Activated T-cell treated with anti-CD3 and anti-CD28 coated beads, Interleukin-2, amount 50 U/mL, for 48 hours (primary cell): ENCODE data around the gene HDGFL1.

Source experiments
- DNase-seq, 2 experiments: peaks; one replicate each; pipeline ENCODE4 v3.0.0-alpha.2; 2020

HDGFL1 gene

DNA sequence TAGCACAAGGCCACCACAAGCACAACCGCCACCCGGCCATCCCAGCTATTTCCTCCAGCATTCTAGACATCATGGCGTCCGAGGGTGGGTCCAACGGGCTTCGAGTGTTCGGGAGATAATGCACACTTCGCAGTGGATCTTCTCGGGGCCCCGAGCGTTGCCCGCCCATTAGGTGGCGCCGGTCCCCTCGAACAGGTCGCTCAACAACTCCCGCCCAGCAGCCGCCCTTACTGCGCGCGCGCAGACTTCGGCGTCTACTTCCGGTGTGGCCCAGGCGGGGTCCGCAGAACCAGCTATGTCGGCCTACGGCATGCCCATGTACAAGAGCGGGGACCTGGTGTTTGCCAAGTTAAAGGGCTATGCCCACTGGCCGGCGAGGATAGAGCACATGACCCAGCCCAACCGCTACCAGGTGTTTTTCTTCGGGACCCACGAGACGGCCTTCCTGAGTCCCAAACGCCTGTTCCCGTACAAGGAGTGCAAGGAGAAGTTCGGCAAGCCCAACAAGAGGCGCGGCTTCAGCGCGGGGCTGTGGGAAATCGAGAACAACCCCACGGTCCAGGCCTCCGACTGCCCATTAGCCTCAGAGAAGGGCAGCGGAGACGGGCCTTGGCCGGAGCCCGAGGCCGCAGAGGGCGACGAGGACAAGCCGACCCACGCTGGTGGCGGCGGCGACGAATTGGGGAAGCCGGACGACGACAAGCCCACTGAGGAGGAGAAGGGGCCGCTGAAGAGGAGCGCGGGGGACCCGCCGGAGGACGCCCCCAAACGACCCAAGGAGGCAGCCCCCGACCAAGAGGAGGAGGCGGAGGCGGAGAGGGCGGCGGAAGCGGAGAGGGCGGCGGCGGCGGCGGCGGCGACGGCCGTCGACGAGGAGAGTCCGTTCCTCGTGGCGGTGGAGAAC lies at the start of gene HDGFL1:
Gene HDGFL1 (plus strand): TSS at position 286 of the 904 bp plus-strand sequence. CDS start 10 bp downstream, at position 296.
- no peak for DNase-seq

DNA sequence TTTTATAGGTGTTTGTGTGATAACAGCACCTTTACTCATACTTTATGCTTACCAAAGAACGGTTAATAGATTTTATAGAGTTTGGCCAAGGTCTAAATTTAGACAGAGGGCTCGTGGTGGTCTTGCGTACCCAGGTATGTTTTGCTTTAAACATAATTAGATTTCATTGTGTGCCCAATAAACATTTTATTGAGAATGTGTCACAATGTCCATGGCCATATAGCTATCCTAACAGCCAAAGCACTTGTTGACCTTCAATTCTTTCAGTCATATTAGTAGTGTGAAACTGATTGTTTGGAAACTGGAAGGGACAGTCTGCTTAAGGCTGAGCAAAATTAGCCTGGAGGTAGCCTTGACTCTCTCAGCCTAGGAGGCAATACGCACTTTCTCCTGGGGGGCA lies 48.3 kb upstream of the HDGFL1 start:
- DNase-seq = no peak

DNA sequence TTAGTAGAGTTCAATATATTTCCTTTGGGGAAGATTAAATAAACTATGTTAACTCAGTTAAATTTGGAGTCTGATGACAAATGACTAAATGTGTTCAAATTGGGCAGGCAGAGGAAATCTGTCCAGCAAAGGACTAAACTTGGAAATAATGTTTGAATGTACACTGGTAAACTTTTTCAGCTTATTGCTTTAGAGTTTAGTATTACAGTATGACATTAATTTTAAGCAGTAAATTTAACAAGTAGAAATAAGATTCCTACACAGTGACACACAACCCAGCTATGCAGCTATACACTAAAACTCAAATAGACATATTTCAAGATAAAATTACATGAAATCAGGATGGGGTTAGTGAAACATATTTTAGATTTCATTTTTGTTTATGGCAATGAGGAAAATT lies 42.6 kb upstream of the HDGFL1 start:
- DNase-seq = no peak

DNA sequence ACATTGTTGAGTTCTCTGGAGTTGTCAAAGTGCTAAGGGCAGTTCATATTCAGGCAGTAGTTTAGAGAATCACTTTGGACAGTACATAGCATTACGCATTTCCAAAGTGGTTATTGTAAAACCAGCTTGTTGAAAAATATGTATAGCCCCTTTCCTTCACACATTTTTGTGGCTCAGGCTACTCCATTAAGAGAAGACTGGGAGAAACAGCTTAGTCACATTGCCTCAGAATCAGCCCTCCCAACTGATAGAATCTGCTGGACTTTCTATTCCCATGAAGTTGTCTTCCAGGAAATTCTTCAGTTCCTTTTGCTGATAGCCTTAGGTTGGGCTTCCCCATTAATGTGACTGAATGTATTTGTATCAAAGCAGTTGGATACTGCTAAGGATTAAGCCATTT lies 39.5 kb upstream of the HDGFL1 start:
- DNase-seq = no peak

- DNase-seq = no peak
These were observed 38.9 kb upstream of the HDGFL1 start for GRCh38 chr6:22530506-22530905.

DNA sequence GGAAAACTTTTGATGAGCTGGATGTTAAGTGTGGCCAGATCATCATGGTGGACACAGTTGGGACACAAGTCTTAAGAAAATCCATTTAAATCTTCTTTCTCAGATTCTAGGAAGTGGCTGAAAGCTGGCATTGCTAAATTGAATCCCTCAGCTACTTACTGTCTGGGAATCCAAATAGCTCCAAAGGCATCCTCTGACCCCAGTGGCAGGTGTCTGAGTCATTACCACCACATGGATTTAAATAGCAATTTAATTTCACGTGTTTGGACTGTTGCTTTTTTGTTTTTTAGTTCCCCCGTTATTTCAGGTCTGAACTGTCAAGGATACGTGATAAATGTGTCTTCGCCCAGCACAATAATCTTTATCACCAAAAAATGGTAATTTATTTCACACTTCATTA lies 33.2 kb upstream of the HDGFL1 start:
- no peak for DNase-seq

DNA sequence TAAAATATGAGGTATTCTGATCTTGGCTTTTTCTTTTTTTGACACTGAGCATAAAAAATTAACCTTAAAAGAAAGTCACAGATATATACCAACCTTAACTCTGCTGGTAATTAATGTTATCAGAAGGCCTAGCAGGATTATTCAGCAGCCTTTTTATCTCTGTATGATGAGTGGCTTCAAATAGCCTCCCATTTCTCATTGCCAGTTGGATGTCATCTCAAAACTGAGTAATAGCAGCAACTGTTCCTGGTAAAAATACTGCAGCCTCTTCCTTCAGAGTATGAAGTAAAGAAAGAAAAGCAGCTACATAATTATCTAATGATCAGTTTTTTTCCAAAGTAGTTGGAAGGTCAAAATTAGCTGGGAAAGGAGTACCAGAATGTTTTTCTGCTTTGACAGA lies 24.9 kb upstream of the HDGFL1 start:
- no peak for DNase-seq

- no peak for DNase-seq
These were observed 24.3 kb upstream of the HDGFL1 start for GRCh38 chr6:22545051-22545450.

- no peak for DNase-seq
These were observed 23.1 kb upstream of the HDGFL1 start for GRCh38 chr6:22546236-22546635.

GRCh38 chr6:22550971-22551670 lies 18.2 kb upstream of the HDGFL1 start:
- DNase-seq = no peak

DNA sequence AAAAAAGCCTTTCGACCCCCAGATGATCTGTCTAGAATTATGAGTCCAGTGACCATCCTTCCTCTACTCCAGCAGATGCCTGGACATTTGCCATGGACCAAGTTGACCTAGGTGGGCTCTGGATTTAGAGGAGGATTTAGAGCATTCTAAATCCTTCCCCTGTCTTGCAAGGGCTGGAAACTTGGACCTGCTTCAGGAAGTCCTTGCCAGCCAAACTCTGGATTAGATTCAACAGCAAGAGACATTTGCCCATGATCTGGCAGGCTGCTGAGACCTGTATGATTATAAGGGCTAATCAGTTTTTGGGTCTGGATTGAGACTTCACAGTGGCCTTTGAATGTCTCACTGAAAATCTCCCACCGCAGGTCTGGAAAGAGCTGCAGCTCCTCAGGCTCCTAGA lies 13.1 kb upstream of the HDGFL1 start:
- no peak for DNase-seq

- no peak for DNase-seq
These were observed 12.4 kb upstream of the HDGFL1 start for GRCh38 chr6:22557007-22557406.

- DNase-seq = no peak
These were observed 11.0 kb upstream of the HDGFL1 start for GRCh38 chr6:22558288-22558882.

- no peak for DNase-seq
These were observed 512 bp upstream of the HDGFL1 start for GRCh38 chr6:22568854-22569253.

DNA sequence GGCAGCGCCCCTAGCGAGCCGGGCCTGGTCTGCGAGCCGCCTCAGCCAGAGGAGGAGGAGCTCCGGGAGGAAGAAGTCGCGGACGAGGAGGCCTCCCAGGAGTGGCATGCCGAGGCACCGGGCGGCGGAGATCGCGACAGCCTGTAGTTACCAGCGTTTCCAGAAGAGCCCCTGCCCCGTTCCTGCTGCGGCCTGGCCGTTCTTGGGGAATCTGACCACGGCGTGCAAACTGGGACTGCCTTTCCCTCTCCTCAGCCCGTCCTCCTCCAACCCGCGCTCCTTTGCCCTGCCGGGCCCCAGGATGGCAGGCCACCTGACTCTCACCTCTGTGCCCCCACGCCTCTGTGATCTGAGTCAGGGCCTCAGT lies 802 bp downstream of the HDGFL1 start:
- DNase-seq = no peak

GRCh38 chr6:22575190-22575589 lies 5.8 kb downstream of the HDGFL1 start:
- no peak for DNase-seq

- no peak for DNase-seq
These were observed 10.1 kb downstream of the HDGFL1 start for GRCh38 chr6:22579439-22579838.

- no peak for DNase-seq
These were observed 11.0 kb downstream of the HDGFL1 start for GRCh38 chr6:22580337-22580736.

- DNase-seq = no peak
These were observed 13.2 kb downstream of the HDGFL1 start for GRCh38 chr6:22582417-22583205.

GRCh38 chr6:22583230-22583629 lies 13.9 kb downstream of the HDGFL1 start:
- DNase-seq = no peak

DNA sequence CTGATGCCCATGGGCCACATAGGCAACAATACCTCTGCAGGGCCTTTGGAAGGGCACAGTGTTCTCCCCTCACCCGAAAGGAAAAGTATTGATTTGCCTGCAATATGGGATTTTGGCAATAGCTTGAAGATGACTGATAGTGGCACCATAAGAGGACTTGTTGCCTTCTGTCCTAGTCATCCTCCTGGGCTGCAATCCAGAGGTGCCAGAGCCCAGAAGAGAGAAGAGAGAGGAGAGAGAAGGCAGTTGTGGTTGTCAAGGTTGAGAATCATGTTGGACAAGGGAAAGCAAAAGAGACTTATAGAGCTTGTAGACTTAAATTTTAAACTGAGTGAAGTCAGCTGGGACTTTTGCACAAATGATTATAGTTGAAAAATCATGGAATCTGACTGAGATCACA lies 14.6 kb downstream of the HDGFL1 start:
- no peak for DNase-seq

- no peak for DNase-seq
These were observed 19.8 kb downstream of the HDGFL1 start for GRCh38 chr6:22589118-22589517.

DNA sequence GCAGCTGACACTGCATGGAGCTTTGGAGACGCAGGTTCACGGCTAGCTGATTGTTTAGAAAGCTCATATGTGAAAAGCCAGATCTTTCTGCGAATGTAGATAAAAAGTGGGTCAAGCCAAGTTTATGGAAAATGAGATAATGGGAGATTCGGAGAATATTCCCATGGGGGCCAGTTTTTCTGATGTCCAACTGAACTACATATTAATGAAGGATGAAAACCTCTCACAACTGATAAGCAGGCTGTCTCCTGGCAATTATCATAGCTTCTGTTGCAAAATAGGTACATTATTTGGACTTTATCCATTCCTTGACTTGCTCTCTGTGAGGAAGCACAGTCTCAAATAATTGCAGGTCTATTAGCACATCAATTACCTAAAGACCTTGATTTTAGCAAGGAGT lies 21.1 kb downstream of the HDGFL1 start:
- no peak for DNase-seq
